Eye (tissue), 1 donor: ENCODE results near the gene LCMT2.
A peak's percentile ranks its signal among the peaks of the same experiment; 100 is the strongest.
"Not testable (repeated sequence)": the region's sequence is repeated elsewhere in the genome, so short reads cannot be mapped to it uniquely, and the experiment has no call there.

Experiments
- DNase-seq: peaks from one replicate; pipeline ENCODE4 v3.0.0-alpha.2; 2015

LCMT2 gene

GRCh38 chr15:43316016-43316970 lies 14.1 kb downstream of the LCMT2 start:
- no peak for DNase-seq

- no peak for DNase-seq
Measured at GRCh38 chr15:43314171-43314570, 16.2 kb downstream of the LCMT2 start.

GRCh38 chr15:43312378-43312777 lies 18.0 kb downstream of the LCMT2 start:
- no peak for DNase-seq

GRCh38 chr15:43302205-43302817 lies 28.1 kb downstream of the LCMT2 start, which contains the start of gene TGM7:
Gene TGM7 (minus strand): TSS chr15:43302255.
- DNase-seq = no peak

GRCh38 chr15:43299884-43300283 lies 30.5 kb downstream of the LCMT2 start:
- no peak for DNase-seq

GRCh38 chr15:43299411-43299810 lies 31.0 kb downstream of the LCMT2 start:
- DNase-seq = no peak

GRCh38 chr15:43294091-43294706 lies 36.2 kb downstream of the LCMT2 start:
- DNase-seq = no peak

GRCh38 chr15:43293432-43293831 lies 36.9 kb downstream of the LCMT2 start:
- no peak for DNase-seq

GRCh38 chr15:43292375-43293078 lies 37.8 kb downstream of the LCMT2 start:
- peak; percentile 20 for DNase-seq

- DNase-seq = not testable (repeated sequence)
Measured at GRCh38 chr15:43289656-43290055, 40.7 kb downstream of the LCMT2 start.

- DNase-seq = no peak
Measured at GRCh38 chr15:43287254-43287653, 43.1 kb downstream of the LCMT2 start.

- DNase-seq = no peak
Measured at GRCh38 chr15:43286074-43286473, 44.3 kb downstream of the LCMT2 start.

- peak; percentile 89 for DNase-seq
Measured at GRCh38 chr15:43285609-43286037, 44.8 kb downstream of the LCMT2 start.

GRCh38 chr15:43283526-43283925 lies 46.8 kb downstream of the LCMT2 start:
- DNase-seq = no peak

- DNase-seq = no peak
Measured at GRCh38 chr15:43281926-43282602, 48.3 kb downstream of the LCMT2 start.

- DNase-seq = no peak
Measured at GRCh38 chr15:43280996-43281395, 49.4 kb downstream of the LCMT2 start.

- no peak for DNase-seq
Measured at GRCh38 chr15:43279496-43279895, 50.9 kb downstream of the LCMT2 start.

- no peak for DNase-seq
Measured at GRCh38 chr15:43278869-43279268, 51.5 kb downstream of the LCMT2 start.

GRCh38 chr15:43277901-43278300 lies 52.5 kb downstream of the LCMT2 start:
- no peak for DNase-seq

GRCh38 chr15:43277231-43277823 lies 53.0 kb downstream of the LCMT2 start:
- no peak for DNase-seq

GRCh38 chr15:43276563-43277200 lies 53.7 kb downstream of the LCMT2 start:
- no peak for DNase-seq
